GM18907 (cell line): Measurements from ENCODE around the gene GADD45A.

Experiments
- ATAC-seq: cut with Tn5 transposase; IDR thresholded peaks from one replicate; pipeline ENCODE4 v1.9.1; 2021; ENCODE audit warnings: mild to moderate bottlenecking, moderate library complexity; ENCODE audit not compliant: unreplicated experiment

The GADD45A gene

GRCh38 chr1:67666636-67667035, 18.4 kb upstream of the GADD45A start:
- ATAC-seq: no peak

DNA sequence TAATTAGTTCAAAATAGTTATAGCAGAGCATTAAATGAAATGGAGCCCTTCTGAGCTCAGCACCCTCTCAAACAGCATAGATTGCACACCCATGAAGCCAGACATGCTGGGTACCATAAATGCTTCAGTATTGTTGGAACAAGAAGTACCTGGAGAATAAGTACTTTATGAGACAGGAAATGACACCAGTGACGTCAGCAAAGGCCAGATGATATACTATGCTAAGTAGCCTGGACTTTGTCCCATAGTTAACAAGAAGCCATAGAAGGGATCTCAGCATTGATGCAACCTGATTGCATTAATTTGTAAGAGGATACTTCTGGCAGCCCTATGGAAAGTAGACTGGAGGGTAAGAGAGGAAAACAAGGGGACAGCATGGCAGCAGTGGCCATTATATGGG, 16.3 kb upstream of the GADD45A start:
- no peak for ATAC-seq

DNA sequence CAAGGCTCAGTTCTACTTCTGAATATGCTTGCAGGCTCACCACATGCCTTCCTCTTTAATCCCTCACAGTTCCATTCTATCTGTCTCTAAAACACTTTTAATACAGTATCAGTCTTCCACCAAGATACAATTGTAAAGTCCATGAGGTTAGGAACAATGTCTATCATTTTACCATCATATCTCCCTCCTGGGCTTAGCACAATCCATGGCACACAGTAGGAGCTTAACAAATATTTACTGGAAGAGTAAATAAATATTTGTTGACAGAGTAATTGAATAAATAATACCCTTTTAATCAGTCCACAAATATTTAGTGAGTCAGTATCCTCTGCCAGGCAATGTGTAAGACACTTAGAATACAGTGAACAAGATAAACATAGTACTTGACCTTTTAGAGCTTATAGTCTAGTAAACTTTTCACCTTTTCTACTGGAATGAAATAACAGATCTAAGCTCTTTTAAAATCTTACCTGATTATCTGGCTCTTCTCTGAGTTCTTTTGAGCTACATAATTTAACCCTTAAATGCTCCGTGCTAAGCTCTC, 12.7 kb upstream of the GADD45A start:
- no peak for ATAC-seq

- ATAC-seq: no peak
These were observed 11.4 kb upstream of the GADD45A start for GRCh38 chr1:67673468-67674201.

GRCh38 chr1:67674260-67675011, 10.6 kb upstream of the GADD45A start:
- ATAC-seq: peak; percentile 45

DNA sequence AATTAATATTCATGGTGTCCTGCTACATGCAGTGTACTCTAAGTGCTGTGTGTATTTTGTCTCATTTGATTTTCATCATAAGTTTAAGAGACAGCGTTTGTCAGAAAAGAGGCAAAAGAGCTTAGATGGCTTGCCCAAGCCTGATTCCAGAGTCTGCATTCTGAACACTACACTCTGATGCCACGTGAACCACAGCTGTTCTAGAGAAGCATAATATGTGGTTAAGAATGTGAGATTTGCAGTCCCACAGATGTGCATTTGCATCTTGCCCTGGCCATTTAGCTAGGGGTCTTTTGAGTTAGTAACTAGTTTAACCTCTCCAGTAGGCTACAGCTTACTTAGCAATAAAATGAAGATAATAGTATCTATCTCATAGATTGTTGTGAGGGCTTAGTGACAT, 9.2 kb upstream of the GADD45A start:
- peak; percentile 84 for ATAC-seq

DNA sequence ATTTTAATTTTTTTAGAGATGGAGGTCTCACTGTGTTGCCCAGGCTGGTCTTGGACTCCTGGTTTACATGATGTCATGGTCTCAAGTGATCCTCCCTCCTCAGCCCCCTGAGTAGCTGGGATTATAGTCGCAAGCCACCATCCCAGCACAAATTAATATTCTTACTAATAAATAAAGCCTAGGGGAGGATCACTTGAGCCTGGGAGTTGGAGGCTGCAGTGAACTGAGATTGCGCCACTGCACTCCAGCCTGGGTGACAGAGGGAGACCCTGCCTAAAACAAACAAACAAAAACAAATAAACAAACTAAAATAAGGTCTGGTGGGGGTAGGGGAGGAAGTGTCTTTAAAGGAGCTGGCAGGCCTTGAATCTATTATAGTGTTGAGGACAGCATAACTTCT, 8.7 kb upstream of the GADD45A start:
- ATAC-seq: no peak

GRCh38 chr1:67676946-67677345, 8.1 kb upstream of the GADD45A start:
- no peak for ATAC-seq

GRCh38 chr1:67677408-67677807, 7.6 kb upstream of the GADD45A start:
- no peak for ATAC-seq

GRCh38 chr1:67677930-67678329, 7.1 kb upstream of the GADD45A start:
- no peak for ATAC-seq

DNA sequence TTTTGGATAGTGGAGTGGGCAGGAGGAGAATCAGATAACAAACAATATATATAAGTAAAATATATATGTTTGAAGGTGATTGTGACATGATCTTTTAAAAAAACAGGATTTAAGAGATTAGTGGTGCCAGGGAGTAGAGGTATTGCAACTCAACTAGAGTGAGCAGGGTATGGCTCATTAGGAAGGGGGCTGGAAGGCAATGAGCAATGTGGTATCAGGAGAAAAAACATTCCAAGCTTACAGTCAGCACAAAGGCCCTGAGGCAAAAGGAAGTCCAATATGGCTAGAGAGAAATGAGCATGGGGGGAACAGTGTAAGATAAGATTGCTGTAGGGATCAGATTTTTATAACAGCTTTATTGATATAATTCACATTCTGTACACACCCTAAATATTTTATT, 5.3 kb upstream of the GADD45A start:
- no peak for ATAC-seq

- ATAC-seq: no peak
These were observed 4.5 kb upstream of the GADD45A start for GRCh38 chr1:67680486-67680885.

- no peak for ATAC-seq
These were observed 2.3 kb upstream of the GADD45A start for GRCh38 chr1:67682659-67683197.

- no peak for ATAC-seq
These were observed 1.7 kb upstream of the GADD45A start for GRCh38 chr1:67683316-67683715.

- no peak for ATAC-seq
These were observed 1.1 kb upstream of the GADD45A start for GRCh38 chr1:67683766-67684525.

DNA sequence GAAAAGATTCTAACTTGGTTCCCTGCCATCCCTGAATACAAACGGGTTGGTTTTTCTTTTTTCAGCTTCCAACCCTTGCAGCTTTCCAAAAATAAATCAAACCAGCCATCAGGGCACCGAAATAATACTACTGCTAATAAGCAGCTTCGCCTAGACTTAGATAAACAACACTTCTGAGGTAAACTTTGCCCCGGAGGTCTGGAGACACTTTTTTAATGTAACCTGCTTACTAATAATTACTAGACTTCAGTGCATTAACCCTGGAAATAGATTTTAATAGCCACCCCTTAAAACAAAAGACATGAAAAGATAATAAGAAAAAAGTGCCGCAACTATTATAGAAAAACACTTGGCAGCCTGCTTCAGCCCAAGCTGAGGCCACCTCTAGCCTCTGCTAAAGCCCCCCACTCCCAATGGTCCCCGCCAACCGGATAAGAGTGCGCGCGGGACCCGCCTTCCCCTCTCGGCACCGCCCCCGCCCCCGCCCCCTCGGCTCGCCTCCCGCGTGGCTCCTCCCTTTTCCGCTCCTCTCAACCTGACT, 405 bp upstream of the GADD45A start:
- ATAC-seq: no peak

GRCh38 chr1:67685558-67686266, 711 bp downstream of the GADD45A start:
- ATAC-seq: peak; percentile 20

- peak; percentile 31 for ATAC-seq
These were observed 1.5 kb downstream of the GADD45A start for GRCh38 chr1:67686267-67687197.

DNA sequence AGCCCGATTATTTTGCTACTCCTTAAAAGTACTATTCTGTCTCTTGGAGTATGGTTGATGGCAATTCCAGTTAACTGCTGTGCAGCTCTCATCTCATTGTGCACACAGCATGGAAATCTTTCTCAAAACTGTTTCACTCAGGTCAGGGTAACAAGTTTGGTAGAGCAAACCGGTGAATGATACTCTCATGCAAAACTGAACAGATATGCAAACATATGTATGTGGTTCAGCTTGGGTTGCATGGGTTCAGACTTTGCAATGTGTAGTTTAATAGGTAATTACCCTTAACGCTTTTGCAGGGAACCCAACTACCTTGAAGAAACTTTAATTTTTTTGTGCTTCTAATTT, 2.2 kb downstream of the GADD45A start:
- no peak for ATAC-seq
